Psoas muscle (tissue), 8 donors: Measurements from ENCODE around the gene ASAP2. TPM values are rescaled to one million over a fixed set of nuclear protein-coding genes. Genes with fewer than 3 reads are reported as not detected.

Source experiments
- ATAC-seq, 4 donors: fragments of 200-7000 bp; cut with Tn5 transposase; one replicate each; pipeline ENCODE4 v1.9.1; 2020; ENCODE audit warnings: moderate library complexity in 3 of 4, mild to moderate bottlenecking in 2 of 4
- DNase-seq, 2 donors: peaks; one replicate each; pipeline ENCODE4 v3.0.0-alpha.2; 2020
- H3K27ac ChIP-seq: fragments of 200-600 bp; one replicate; pipeline ENCODE4 v1.8.0; 2022
- H3K27me3 ChIP-seq, 3 donors: fragments of 200-600 bp in 1 of 3; one replicate each; pipeline versions ENCODE4 v1.6.1 to v1.8.0; 2013 to 2022; ENCODE audit warnings: low read length in 2 of 3, mild to moderate bottlenecking in 2 of 3, moderate library complexity in 1 of 3; ENCODE audit not compliant: insufficient read depth in 3 of 3
- H3K36me3 ChIP-seq, 2 donors: fragments of 200-600 bp in 1 of 2; one replicate each; pipeline versions ENCODE4 v1.6.1 to v1.8.0; 2013 to 2022; ENCODE audit warnings: low read depth in 1 of 2, mild to moderate bottlenecking in 1 of 2, moderate library complexity in 1 of 2; ENCODE audit not compliant: insufficient read depth in 1 of 2
- H3K4me1 ChIP-seq: fragments of 200-600 bp; one replicate; pipeline ENCODE4 v1.8.0; 2022
- H3K4me3 ChIP-seq: fragments of 200-600 bp; one replicate; pipeline ENCODE4 v1.8.0; 2022; ENCODE audit warnings: mild to moderate bottlenecking
- H3K9me3 ChIP-seq: fragments of 200-600 bp; one replicate; pipeline ENCODE4 v1.8.0; 2022
- CTCF ChIP-seq: fragments of 200-600 bp; IDR thresholded peaks from one replicate; pipeline ENCODE4 v1.8.0; 2022; ENCODE audit warnings: antibody characterized with exemption
- WGBS, 3 donors: extraction: QIAGEN DNeasy Blood & Tissue Kit; methylation state at CpG; one replicate each; pipeline versions ENCODE4 v1.1.6 to v1.1.7; 2013; 5-methylcytosine and 5-hydroxymethylcytosine counted together
- intact Hi-C, 2 donors: fragments of 100-400 bp; cut with DNase I; formaldehyde crosslinking; loops; one replicate each; pipeline versions ENCODE4 v1.11.0 to v1.14.2; 2022
- polyA plus RNA-seq, 3 donors: library from polyadenylated mRNA; stranded (reverse); fragments of 200-250 nt; gene quantifications; one replicate each; pipeline ENCODE4 v1.2.3, GENCODE V29; 2013
- total RNA-seq, 4 donors: library from RNA; stranded (reverse); fragmentation: NEBNext Ultra II Directional in 2 of 4; extraction: Animal tissue kit (Norgen Biotek cat#: 25700) in 2 of 4; gene quantifications; one replicate each; pipeline versions ENCODE4 v1.2.1 to v1.2.4, GENCODE V29; 2021 to 2023
- donor health status: healthy with polysubstance abuse.
- donor health status: DM: no; HTN: no; CAD: no; lungs with moderate emphysema.
- donor health status: Bipolar disorder and iron deficiency.
- donor health status: healthy.
- donor health status: DM: yes; HTN: yes; CAD: no.
- donor health status: DM: no; HTN: no; CAD: no.
- donor health status: DM: no; HTN: no; CAD: no.
- donor health status: DM: yes; HTN: yes; CAD: no.

ASAP2 gene
- total and polyA plus RNA-seq, 7 donors: 1.6 to 9.0 (median 3.3) TPM

- intact Hi-C loops: no loop called here
- Histone ChIP-seq H3K9me3 (no peaks in the 10 kb centered on the region), H3K27me3 (no peaks in the 10 kb centered on the region), H3K4me1 (no peaks in the 10 kb centered on the region), H3K36me3 (peaks cover 0 to 4% of the 10 kb centered on the region in 2 donors), H3K27ac (no peak overlapping the region), H3K4me3 (no peak overlapping the region)
- no peak for TF ChIP-seq CTCF
- DNase-seq (no peak), ATAC-seq (no peak)
- WGBS, 3 donors: 85 to 92% (median 91%) methylated on average over 8 of the region's 8 CpGs
Observed at GRCh38 chr2:9319338-9319715, 112.7 kb downstream of the ASAP2 start.

GRCh38 chr2:9322576-9322975 is 116.0 kb downstream of the ASAP2 start:
- DNase-seq: no peak
- WGBS, 3 donors: 89 to 92% (median 91%) methylated on average over 7 of the region's 7 CpGs
- H3K4me1 ChIP-seq: no peaks in the 10 kb centered on the region
- TF ChIP-seq CTCF: no peak
- intact Hi-C loops: no loop called here
- H3K27me3 ChIP-seq: no peaks in the 10 kb centered on the region
- no peak for ATAC-seq
- no peaks in the 10 kb centered on the region for H3K9me3 ChIP-seq
- H3K27ac ChIP-seq: no peak overlapping the region
- no peak overlapping the region for H3K4me3 ChIP-seq
- peaks cover 0 to 7% of the 10 kb centered on the region in 2 donors for H3K36me3 ChIP-seq

GRCh38 chr2:9325428-9325827 is 118.8 kb downstream of the ASAP2 start:
- H3K27me3 ChIP-seq: no peaks in the 10 kb centered on the region
- intact Hi-C loops: no loop called here
- H3K4me3 ChIP-seq: no peak overlapping the region
- no peaks in the 10 kb centered on the region for H3K4me1 ChIP-seq
- 82 to 94% (median 83%) methylated on average over 3 of the region's 3 CpGs for WGBS, 3 donors
- H3K36me3 ChIP-seq: peaks cover 0 to 7% of the 10 kb centered on the region in 2 donors
- ATAC-seq: no peak
- no peak for TF ChIP-seq CTCF
- H3K9me3 ChIP-seq: no peaks in the 10 kb centered on the region
- no peak for DNase-seq
- H3K27ac ChIP-seq: no peak overlapping the region

GRCh38 chr2:9326975-9327374 is 120.4 kb downstream of the ASAP2 start:
- no peak for TF ChIP-seq CTCF
- intact Hi-C loops: no loop called here
- Histone ChIP-seq H3K27me3 (no peaks in the 10 kb centered on the region), H3K4me3 (no peak overlapping the region), H3K9me3 (no peaks in the 10 kb centered on the region), H3K4me1 (no peaks in the 10 kb centered on the region), H3K36me3 (peaks cover 0 to 7% of the 10 kb centered on the region in 2 donors), H3K27ac (no peak overlapping the region)
- ATAC-seq (no peak), DNase-seq (no peak)
- WGBS, 3 donors: 47 to 56% (median 54%) methylated on average over 3 of the region's 3 CpGs

- Histone ChIP-seq H3K27me3 (no peaks in the 10 kb centered on the region), H3K27ac (no peak overlapping the region), H3K4me1 (no peaks in the 10 kb centered on the region), H3K9me3 (no peaks in the 10 kb centered on the region), H3K4me3 (no peak overlapping the region), H3K36me3 (peaks cover 0 to 7% of the 10 kb centered on the region in 2 donors)
- intact Hi-C loops: no loop called here
- WGBS, 3 donors: 77 to 80% (median 78%) methylated on average over 5 of the region's 5 CpGs
- DNase-seq: no peak
- no peak for ATAC-seq
- no peak for TF ChIP-seq CTCF
Observed at GRCh38 chr2:9327873-9328352, 121.3 kb downstream of the ASAP2 start.
